Psoas muscle (tissue), 8 donors: ENCODE data around the gene NAIF1. TPM values are rescaled to one million over a fixed set of nuclear protein-coding genes. Genes with fewer than 3 reads are reported as not detected.

Experiments used
- ATAC-seq, 4 donors: fragments of 200-7000 bp; cut with Tn5 transposase; one replicate each; pipeline ENCODE4 v1.9.1; 2020; ENCODE audit warnings: moderate library complexity in 3 of 4, mild to moderate bottlenecking in 2 of 4
- DNase-seq, 2 donors: peaks; one replicate each; pipeline ENCODE4 v3.0.0-alpha.2; 2020
- H3K27ac ChIP-seq: fragments of 200-600 bp; one replicate; pipeline ENCODE4 v1.8.0; 2022
- H3K27me3 ChIP-seq, 3 donors: fragments of 200-600 bp in 1 of 3; one replicate each; pipeline versions ENCODE4 v1.6.1 to v1.8.0; 2013 to 2022; ENCODE audit warnings: low read length in 2 of 3, mild to moderate bottlenecking in 2 of 3, moderate library complexity in 1 of 3; ENCODE audit not compliant: insufficient read depth in 3 of 3
- H3K36me3 ChIP-seq, 2 donors: fragments of 200-600 bp in 1 of 2; one replicate each; pipeline versions ENCODE4 v1.6.1 to v1.8.0; 2013 to 2022; ENCODE audit warnings: low read depth in 1 of 2, mild to moderate bottlenecking in 1 of 2, moderate library complexity in 1 of 2; ENCODE audit not compliant: insufficient read depth in 1 of 2
- H3K4me1 ChIP-seq: fragments of 200-600 bp; one replicate; pipeline ENCODE4 v1.8.0; 2022
- H3K4me3 ChIP-seq: fragments of 200-600 bp; one replicate; pipeline ENCODE4 v1.8.0; 2022; ENCODE audit warnings: mild to moderate bottlenecking
- H3K9me3 ChIP-seq: fragments of 200-600 bp; one replicate; pipeline ENCODE4 v1.8.0; 2022
- CTCF ChIP-seq: fragments of 200-600 bp; IDR thresholded peaks from one replicate; pipeline ENCODE4 v1.8.0; 2022; ENCODE audit warnings: antibody characterized with exemption
- WGBS, 3 donors: extraction: QIAGEN DNeasy Blood & Tissue Kit; methylation state at CpG; one replicate each; pipeline versions ENCODE4 v1.1.6 to v1.1.7; 2013; 5-methylcytosine and 5-hydroxymethylcytosine counted together
- intact Hi-C, 2 donors: fragments of 100-400 bp; cut with DNase I; formaldehyde crosslinking; loops; one replicate each; pipeline versions ENCODE4 v1.11.0 to v1.14.2; 2022
- polyA plus RNA-seq, 3 donors: library from polyadenylated mRNA; stranded (reverse); fragments of 200-250 nt; gene quantifications; one replicate each; pipeline ENCODE4 v1.2.3, GENCODE V29; 2013
- total RNA-seq, 4 donors: library from RNA; stranded (reverse); fragmentation: NEBNext Ultra II Directional in 2 of 4; extraction: Animal tissue kit (Norgen Biotek cat#: 25700) in 2 of 4; gene quantifications; one replicate each; pipeline versions ENCODE4 v1.2.1 to v1.2.4, GENCODE V29; 2021 to 2023
- donor health status: healthy with polysubstance abuse.
- donor health status: DM: no; HTN: no; CAD: no; lungs with moderate emphysema.
- donor health status: Bipolar disorder and iron deficiency.
- donor health status: healthy.
- donor health status: DM: yes; HTN: yes; CAD: no.
- donor health status: DM: no; HTN: no; CAD: no.
- donor health status: DM: no; HTN: no; CAD: no.
- donor health status: DM: yes; HTN: yes; CAD: no.

NAIF1 gene
- total and polyA plus RNA-seq, 7 donors = 4.2 to 8.7 (median 6.3) TPM

- 25 to 31% (median 27%) methylated on average over 16 of the region's 16 CpGs for WGBS, 3 donors
- ATAC-seq (no peak), DNase-seq (peak in 1 of 2 donors; percentile 71)
- intact Hi-C loops = loop anchor here in 1 of 2 donors (5.0 kb wide), 1 partner anchor 43 kb away; no protein-coding TSS in a partner anchor
- peaks cover 79% of the 10 kb centered on the region for H3K4me1 ChIP-seq
- H3K27ac ChIP-seq = peak overlapping the region; percentile 97
- peaks cover 0 to 38% of the 10 kb centered on the region in 2 donors for H3K36me3 ChIP-seq
- no peaks in the 10 kb centered on the region for H3K27me3 ChIP-seq
- H3K9me3 ChIP-seq = no peaks in the 10 kb centered on the region
- peak overlapping the region; percentile 70 for H3K4me3 ChIP-seq
- no peak for TF ChIP-seq CTCF
Observed at GRCh38 chr9:128099932-128100491, 32.9 kb upstream of the NAIF1 start.

GRCh38 chr9:128099231-128099931, 32.3 kb upstream of the NAIF1 start:
- DNase-seq = peak in 1 of 2 donors; percentile 77
- Histone ChIP-seq H3K27me3 (no peaks in the 10 kb centered on the region), H3K36me3 (peaks cover 0 to 32% of the 10 kb centered on the region in 2 donors), H3K4me3 (peak overlapping the region; percentile 70), H3K4me1 (peaks cover 80% of the 10 kb centered on the region), H3K27ac (peak overlapping the region; percentile 97), H3K9me3 (no peaks in the 10 kb centered on the region)
- 12 to 21% (median 13%) methylated on average over 16 of the region's 16 CpGs for WGBS, 3 donors
- ATAC-seq = peak in 3 of 4 donors; percentile 19 to 33 (median 28)
- intact Hi-C loops = no loop called here
- TF ChIP-seq CTCF = no peak

GRCh38 chr9:128098297-128099230, 31.4 kb upstream of the NAIF1 start:
- Histone ChIP-seq H3K27me3 (no peaks in the 10 kb centered on the region), H3K4me3 (peak overlapping the region; percentile 70), H3K4me1 (peaks cover 79% of the 10 kb centered on the region), H3K36me3 (peaks cover 0 to 24% of the 10 kb centered on the region in 2 donors), H3K27ac (peak overlapping the region; percentile 97), H3K9me3 (no peaks in the 10 kb centered on the region)
- ATAC-seq (peak; percentile 65 to 73 (median 70)), DNase-seq (peak; percentile 93 to 95)
- no peak for TF ChIP-seq CTCF
- intact Hi-C loops = no loop called here
- WGBS, 3 donors = 2 to 5% (median 4%) methylated on average over 32 of the region's 32 CpGs

- TF ChIP-seq CTCF = no peak
- WGBS, 3 donors = 55 to 60% (median 57%) methylated on average over 13 of the region's 13 CpGs
- no peaks in the 10 kb centered on the region for H3K9me3 ChIP-seq
- peaks cover 80% of the 10 kb centered on the region for H3K4me1 ChIP-seq
- peak overlapping the region; percentile 70 for H3K4me3 ChIP-seq
- no peak for ATAC-seq
- peak overlapping the region; percentile 97 for H3K27ac ChIP-seq
- intact Hi-C loops = no loop called here
- H3K27me3 ChIP-seq = no peaks in the 10 kb centered on the region
- DNase-seq = no peak
- peaks cover 0 to 20% of the 10 kb centered on the region in 2 donors for H3K36me3 ChIP-seq
Observed at GRCh38 chr9:128097543-128098296, 30.6 kb upstream of the NAIF1 start.
